HCEC 1CT (cell line): ENCODE results near the gene HS3ST3B1.

Experiments
- DNase-seq: peaks from one replicate; pipeline ENCODE4 v3.0.0-alpha.2; 2017

The HS3ST3B1 gene

GRCh38 chr17:14303343-14304221, 2.7 kb downstream of the HS3ST3B1 start:
- DNase-seq, result no peak

GRCh38 chr17:14304222-14304772, 3.4 kb downstream of the HS3ST3B1 start:
- no peak for DNase-seq

- DNase-seq, result no peak
These were observed 4.1 kb downstream of the HS3ST3B1 start for GRCh38 chr17:14304773-14305517.

- DNase-seq, result no peak
These were observed 5.1 kb downstream of the HS3ST3B1 start for GRCh38 chr17:14305785-14306496.

GRCh38 chr17:14306596-14306995, 5.7 kb downstream of the HS3ST3B1 start:
- no peak for DNase-seq

GRCh38 chr17:14307560-14308024, 6.7 kb downstream of the HS3ST3B1 start:
- peak; percentile 88 for DNase-seq

GRCh38 chr17:14308636-14308964, 7.7 kb downstream of the HS3ST3B1 start:
- DNase-seq, result no peak

- DNase-seq, result peak; percentile 79
These were observed 8.3 kb downstream of the HS3ST3B1 start for GRCh38 chr17:14308965-14309879.

- DNase-seq, result no peak
These were observed 9.2 kb downstream of the HS3ST3B1 start for GRCh38 chr17:14310101-14310500.

GRCh38 chr17:14310605-14311004, 9.7 kb downstream of the HS3ST3B1 start:
- DNase-seq, result no peak

- DNase-seq, result no peak
These were observed 10.4 kb downstream of the HS3ST3B1 start for GRCh38 chr17:14311186-14311705.

- no peak for DNase-seq
These were observed 11.1 kb downstream of the HS3ST3B1 start for GRCh38 chr17:14311981-14312380.

- DNase-seq, result no peak
These were observed 11.6 kb downstream of the HS3ST3B1 start for GRCh38 chr17:14312522-14312921.

GRCh38 chr17:14316126-14316832, 15.4 kb downstream of the HS3ST3B1 start:
- no peak for DNase-seq

GRCh38 chr17:14317383-14317782, 16.5 kb downstream of the HS3ST3B1 start:
- DNase-seq, result no peak

GRCh38 chr17:14318109-14318917, 17.4 kb downstream of the HS3ST3B1 start:
- no peak for DNase-seq

- DNase-seq, result no peak
These were observed 18.0 kb downstream of the HS3ST3B1 start for GRCh38 chr17:14318918-14319205.

GRCh38 chr17:14320098-14320497, 19.2 kb downstream of the HS3ST3B1 start:
- no peak for DNase-seq

GRCh38 chr17:14320734-14321475, 20.0 kb downstream of the HS3ST3B1 start:
- DNase-seq, result no peak
